ENCODE measurements around the gene EXD2.

GRCh38 chr14:69259527-69260189 is 68.4 kb downstream of the EXD2 start, which contains the start of gene GALNT16:
- TF ChIP-seq CTCF (IDR thresholded peaks at IDR 0.05 in 4 of 5, conservative IDR thresholded peaks at IDR 0.05 in 1 of 5) (peak in 4 of 5 experiments; percentile 7 to 37 (median 18)), POLR2A (IDR thresholded peaks at IDR 0.05) (no peak)
